ENCODE data around the gene BCO2. TPM values are rescaled to one million over a fixed set of nuclear protein-coding genes. Genes with fewer than 3 reads are reported as not detected.

BCO2 gene
- total RNA-seq, 1 experiment from 2014 or later, result 0.31 TPM

DNA sequence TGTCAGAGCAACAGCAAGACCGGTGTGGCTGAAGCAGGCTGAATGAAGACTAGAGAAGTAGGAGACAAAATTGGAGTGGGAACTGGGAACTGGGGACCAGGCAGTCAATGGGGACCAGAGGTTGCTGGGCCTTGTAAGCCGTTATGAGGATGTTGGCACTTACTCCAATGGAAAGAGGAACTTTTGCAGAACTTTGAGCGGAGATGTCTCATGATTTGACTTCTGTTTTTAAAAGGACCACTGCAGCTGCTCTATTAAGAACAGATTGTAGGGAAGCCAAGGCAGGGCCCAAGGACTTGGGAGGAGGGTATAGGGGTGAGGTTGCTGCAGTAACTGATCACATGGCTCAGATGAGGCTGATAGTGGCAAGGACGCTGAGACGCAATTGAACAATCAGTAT, 45.7 kb upstream of the BCO2 start:
- H3K27ac ChIP-seq (ENCODE audit: insufficient read length, low read depth, low read length), result no peak overlapping the region
- TF ChIP-seq, protein P1, sequence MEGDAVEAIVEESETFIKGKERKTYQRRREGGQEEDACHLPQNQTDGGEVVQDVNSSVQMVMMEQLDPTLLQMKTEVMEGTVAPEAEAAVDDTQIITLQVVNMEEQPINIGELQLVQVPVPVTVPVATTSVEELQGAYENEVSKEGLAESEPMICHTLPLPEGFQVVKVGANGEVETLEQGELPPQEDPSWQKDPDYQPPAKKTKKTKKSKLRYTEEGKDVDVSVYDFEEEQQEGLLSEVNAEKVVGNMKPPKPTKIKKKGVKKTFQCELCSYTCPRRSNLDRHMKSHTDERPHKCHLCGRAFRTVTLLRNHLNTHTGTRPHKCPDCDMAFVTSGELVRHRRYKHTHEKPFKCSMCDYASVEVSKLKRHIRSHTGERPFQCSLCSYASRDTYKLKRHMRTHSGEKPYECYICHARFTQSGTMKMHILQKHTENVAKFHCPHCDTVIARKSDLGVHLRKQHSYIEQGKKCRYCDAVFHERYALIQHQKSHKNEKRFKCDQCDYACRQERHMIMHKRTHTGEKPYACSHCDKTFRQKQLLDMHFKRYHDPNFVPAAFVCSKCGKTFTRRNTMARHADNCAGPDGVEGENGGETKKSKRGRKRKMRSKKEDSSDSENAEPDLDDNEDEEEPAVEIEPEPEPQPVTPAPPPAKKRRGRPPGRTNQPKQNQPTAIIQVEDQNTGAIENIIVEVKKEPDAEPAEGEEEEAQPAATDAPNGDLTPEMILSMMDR (conservative IDR thresholded peaks at IDR 0.05), result no peak
- no peak overlapping the region for H3K4me2 ChIP-seq (ENCODE audit: insufficient read depth, insufficient read length, low read length)
- H3T11ph ChIP-seq (ENCODE audit: low read length), result no peak overlapping the region
- H3K9ac ChIP-seq (ENCODE audit: extremely low read depth, insufficient read length, low read length), result no peak overlapping the region
- H3K27me3 ChIP-seq (ENCODE audit: insufficient read depth, low read length), result no peaks in the 10 kb centered on the region
- H4K20me1 ChIP-seq (ENCODE audit: control insufficient read depth, insufficient read depth, insufficient read length), result no peaks in the 10 kb centered on the region
- H3K79me2 ChIP-seq (ENCODE audit: insufficient read depth, low read length), result no peaks in the 10 kb centered on the region
- no peaks in the 10 kb centered on the region for H3K27me3 Mint-ChIP-seq (ENCODE audit: low read depth)
- H3K36me3 Mint-ChIP-seq (ENCODE audit: insufficient read depth in 1 of 3, low read depth in 3 of 3), result no peaks in the 10 kb centered on the region
- H3K79me1 ChIP-seq (ENCODE audit: insufficient read depth, low read depth, low read length, poor library complexity, severe bottlenecking), result no peaks in the 10 kb centered on the region
- H3K14ac ChIP-seq (ENCODE audit: insufficient read depth, low read length), result no peak overlapping the region
- no peak for DNase-seq
- H3K27ac Mint-ChIP-seq, result no peak overlapping the region
- no peak overlapping the region for H3K23ac ChIP-seq (ENCODE audit: insufficient read length, low read depth, low read length)
- H3K56ac ChIP-seq (ENCODE audit: insufficient read length, low read depth, low read length), result no peak overlapping the region
- H3K9me3 Mint-ChIP-seq, result no peaks in the 10 kb centered on the region
- no peak overlapping the region for H4K91ac ChIP-seq (ENCODE audit: insufficient read length, low read depth, low read length)
- no peaks in the 10 kb centered on the region; a peak in 1 of 4 replicates for H3K4me1 Mint-ChIP-seq
- no CpG with 5 or more reads among the region's 5 CpGs for WGBS (ENCODE audit: extremely low coverage, insufficient read length, low lambda C conversion rate)
- no peak overlapping the region for H2BK5ac ChIP-seq (ENCODE audit: insufficient read length, low read length)
- H2AFZ ChIP-seq (ENCODE audit: low read length), result no peak overlapping the region
- H2AK5ac ChIP-seq (ENCODE audit: insufficient read length, low read length), result no peak overlapping the region
- H3K9me3 ChIP-seq (ENCODE audit: control insufficient read depth, low read depth, low read length), result no peaks in the 10 kb centered on the region
- H2BK20ac ChIP-seq (ENCODE audit: low read depth, low read length, poor library complexity, severe bottlenecking), result no peak overlapping the region
- no peaks in the 10 kb centered on the region for H3K4me1 ChIP-seq (ENCODE audit: insufficient read depth, low read length)
- H3K4me3 Mint-ChIP-seq, result no peak overlapping the region
- H4K5ac ChIP-seq (ENCODE audit: insufficient read length, low read depth, low read length), result no peak overlapping the region
- H2BK15ac ChIP-seq (ENCODE audit: low read depth, low read length), result no peak overlapping the region
- no peak overlapping the region for H2BK120ac ChIP-seq (ENCODE audit: low read depth, low read length, poor library complexity, severe bottlenecking)
- H3K4ac ChIP-seq (ENCODE audit: low read depth, low read length), result no peak overlapping the region
- H4K8ac ChIP-seq (replicated peaks; ENCODE audit: insufficient read length, low read depth, low read length), result no peak overlapping the region
- no peak overlapping the region for H2BK12ac ChIP-seq (ENCODE audit: insufficient read length, low read depth, low read length)
- no peaks in the 10 kb centered on the region for H3K23me2 ChIP-seq (ENCODE audit: insufficient read length, low read depth, low read length, poor library complexity, severe bottlenecking)
- no peak overlapping the region for H3K18ac ChIP-seq (ENCODE audit: insufficient read length, low read depth, low read length)
